IMR-90 (cell line): Measurements from ENCODE around the gene EFHC2.

Experiments used
- CTCF ChIP-seq: conservative IDR thresholded peaks from 2 replicates; pipeline ENCODE4 v1.5.1; 2012; ENCODE audit warnings: mild to moderate bottlenecking, low read depth, low read length, improper control_type of control experiment
- POLR2A ChIP-seq: IDR thresholded peaks from 2 replicates; pipeline ENCODE4 v1.6.1; 2012; ENCODE audit warnings: mild to moderate bottlenecking, low read depth, low read length
- USF2 ChIP-seq: fragments of 150-350 bp; IDR thresholded peaks from 2 replicates; pipeline ENCODE4 v1.6.1; 2017; ENCODE audit warnings: mild to moderate bottlenecking, antibody characterized with exemption, low read length, low read depth

DNA sequence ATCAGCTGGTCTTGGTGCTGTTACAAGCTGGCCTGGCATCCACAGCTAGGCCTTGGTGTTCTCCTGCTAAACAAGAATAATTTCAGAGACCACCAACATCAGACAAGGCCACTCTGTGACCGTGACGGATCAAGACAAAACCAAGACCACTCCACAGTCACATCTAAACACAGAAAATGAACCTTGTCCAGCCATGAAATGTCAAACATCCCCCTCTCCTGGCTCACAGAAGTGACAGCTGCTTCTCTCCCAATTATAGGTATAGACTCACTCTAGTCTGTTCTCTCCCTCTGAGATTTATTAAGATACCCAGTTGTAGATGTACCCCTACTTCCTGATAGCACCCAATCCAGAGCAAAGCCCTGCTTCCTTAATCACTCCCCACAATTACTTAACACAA, 40.4 kb downstream of the EFHC2 start:
- TF ChIP-seq CTCF (no peak), POLR2A (no peak), USF2 (no peak)
